Hepatocyte (in vitro differentiated cells): ENCODE data around the gene ALG13.

ENCODE experiments used
- EZH2 ChIP-seq: fragments of 200-600 bp; sonication (generic); IDR thresholded peaks from 2 replicates; pipeline ENCODE4 v1.6.1; 2016; ENCODE audit warnings: antibody characterized with exemption, mild to moderate bottlenecking, borderline replicate concordance
- EZH2phosphoT487 ChIP-seq: fragments of 200-600 bp; sonication (generic); IDR thresholded peaks from one replicate; pipeline ENCODE4 v1.6.1; 2018; ENCODE audit warnings: antibody characterized with exemption, mild to moderate bottlenecking, low read depth, moderate library complexity; ENCODE audit not compliant: unreplicated experiment, severe bottlenecking
- TF ChIP-seq, protein P1 (sequence below): fragments of 200-600 bp; sonication (generic); IDR thresholded peaks from 2 replicates; pipeline ENCODE4 v1.5.1; 2016; ENCODE audit warnings: antibody characterized with exemption, mild to moderate bottlenecking; ENCODE audit not compliant: poor library complexity

GRCh38 chrX:111695297-111695880 lies 14.4 kb downstream of the ALG13 start:
- TF ChIP-seq, protein P1, sequence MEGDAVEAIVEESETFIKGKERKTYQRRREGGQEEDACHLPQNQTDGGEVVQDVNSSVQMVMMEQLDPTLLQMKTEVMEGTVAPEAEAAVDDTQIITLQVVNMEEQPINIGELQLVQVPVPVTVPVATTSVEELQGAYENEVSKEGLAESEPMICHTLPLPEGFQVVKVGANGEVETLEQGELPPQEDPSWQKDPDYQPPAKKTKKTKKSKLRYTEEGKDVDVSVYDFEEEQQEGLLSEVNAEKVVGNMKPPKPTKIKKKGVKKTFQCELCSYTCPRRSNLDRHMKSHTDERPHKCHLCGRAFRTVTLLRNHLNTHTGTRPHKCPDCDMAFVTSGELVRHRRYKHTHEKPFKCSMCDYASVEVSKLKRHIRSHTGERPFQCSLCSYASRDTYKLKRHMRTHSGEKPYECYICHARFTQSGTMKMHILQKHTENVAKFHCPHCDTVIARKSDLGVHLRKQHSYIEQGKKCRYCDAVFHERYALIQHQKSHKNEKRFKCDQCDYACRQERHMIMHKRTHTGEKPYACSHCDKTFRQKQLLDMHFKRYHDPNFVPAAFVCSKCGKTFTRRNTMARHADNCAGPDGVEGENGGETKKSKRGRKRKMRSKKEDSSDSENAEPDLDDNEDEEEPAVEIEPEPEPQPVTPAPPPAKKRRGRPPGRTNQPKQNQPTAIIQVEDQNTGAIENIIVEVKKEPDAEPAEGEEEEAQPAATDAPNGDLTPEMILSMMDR = no peak
- TF ChIP-seq EZH2 = no peak
- no peak for TF ChIP-seq EZH2phosphoT487
